Dedifferentiated amniotic fluid mesenchymal stem cell (primary cell): ENCODE data around the gene PYGM.

Source experiments
- DNase-seq: peaks from one replicate; pipeline ENCODE4 v3.0.0-alpha.2; 2016; ENCODE audit errors: extremely low spot score

The PYGM gene

DNA sequence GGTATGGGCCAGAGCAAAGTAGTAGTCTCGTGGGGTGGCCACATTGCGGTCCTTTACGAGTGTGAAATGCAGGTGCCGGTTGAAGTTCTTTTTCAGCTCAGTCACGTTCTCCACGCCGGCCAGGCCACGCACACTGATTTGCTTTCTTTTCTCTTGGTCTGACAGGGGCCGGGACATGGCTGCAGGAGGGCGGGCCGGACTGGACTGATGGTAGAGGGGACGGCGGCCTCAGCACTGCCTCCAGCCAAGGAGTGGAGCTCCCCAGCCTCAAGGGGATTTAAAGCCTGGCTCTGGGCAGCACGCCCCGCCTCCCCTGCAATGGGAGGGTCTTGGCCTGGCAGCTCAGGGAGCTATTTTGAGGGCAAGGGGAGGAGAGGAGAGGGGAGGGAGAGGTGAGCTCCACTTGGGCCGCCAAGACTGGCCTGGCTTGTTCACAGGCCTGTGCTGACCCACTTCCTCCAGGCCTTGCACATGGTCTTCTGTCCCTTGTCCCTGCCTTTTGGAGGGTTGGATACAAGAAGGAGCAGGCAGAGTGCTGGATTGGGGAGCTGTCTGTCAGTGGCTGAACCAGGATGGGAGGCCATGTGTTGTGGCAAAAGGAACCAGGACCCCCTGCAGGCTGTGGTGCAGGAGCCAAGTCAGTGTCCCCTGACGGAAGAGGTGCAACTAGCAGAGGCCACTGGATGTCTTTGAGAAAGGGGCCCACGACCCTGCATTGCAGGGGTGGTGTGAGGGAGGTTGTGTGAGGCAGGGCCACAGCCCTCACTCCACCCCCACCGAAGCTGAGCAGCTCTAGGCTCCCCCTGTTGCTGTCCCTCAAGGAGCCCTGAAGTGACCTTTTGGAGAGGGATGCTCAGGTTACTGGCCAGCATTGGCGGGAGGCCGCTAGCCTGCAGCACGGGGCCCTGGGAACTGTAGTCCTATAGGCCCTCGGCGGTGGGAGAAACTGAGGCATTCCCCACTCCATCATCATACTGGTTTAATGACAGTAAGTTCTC is at the start of gene PYGM:
PYGM (minus strand) TSS at position 253 of the 998 bp plus-strand sequence; CDS start at position 177, 76 bp downstream.
- no peak for DNase-seq

GRCh38 chr11:64805481-64805880 is 45.7 kb upstream of the PYGM start:
- DNase-seq, result no peak

DNA sequence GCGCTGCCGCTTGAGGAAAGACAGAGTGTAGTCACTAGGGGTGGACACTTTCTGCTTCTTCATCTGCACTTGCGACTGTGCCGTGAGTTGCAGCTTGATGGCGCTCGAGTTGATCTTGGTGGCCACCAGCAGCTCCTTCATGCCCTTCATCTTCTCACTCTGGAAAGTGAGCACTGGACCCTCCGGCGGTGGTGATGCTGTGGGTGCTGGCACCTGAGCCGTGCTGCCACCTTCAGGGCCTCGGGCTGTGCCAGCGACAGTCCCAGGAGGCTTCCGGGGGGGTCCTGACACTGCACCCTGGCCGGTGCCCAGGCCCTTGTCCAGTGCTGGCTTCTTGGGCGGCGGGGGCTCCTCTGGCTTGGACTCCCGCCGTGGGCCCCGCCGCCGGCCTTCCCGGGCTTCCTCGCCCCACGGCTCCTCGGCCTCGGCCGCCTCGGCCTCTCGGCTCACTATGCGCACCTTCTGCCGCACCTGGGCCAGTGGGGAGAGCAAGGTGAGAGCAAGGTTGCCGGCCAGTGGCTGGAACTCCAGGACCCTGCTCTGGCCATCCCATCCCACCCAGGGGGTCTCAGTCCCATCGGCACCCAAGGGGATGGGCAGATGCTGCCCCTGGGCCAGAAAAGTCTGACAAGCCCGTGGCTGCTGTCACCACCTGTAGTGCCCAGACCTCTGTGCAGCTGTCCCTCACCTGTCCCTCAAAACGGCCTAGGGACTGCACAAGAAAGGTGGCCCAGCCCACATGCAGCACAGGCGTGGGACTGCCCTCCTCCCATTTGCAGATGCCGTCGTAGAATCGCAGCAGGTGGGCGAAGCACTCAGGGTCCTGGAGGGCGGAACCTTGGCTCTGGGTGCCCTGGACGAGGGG is 44.8 kb upstream of the PYGM start:
- DNase-seq, result no peak

DNA sequence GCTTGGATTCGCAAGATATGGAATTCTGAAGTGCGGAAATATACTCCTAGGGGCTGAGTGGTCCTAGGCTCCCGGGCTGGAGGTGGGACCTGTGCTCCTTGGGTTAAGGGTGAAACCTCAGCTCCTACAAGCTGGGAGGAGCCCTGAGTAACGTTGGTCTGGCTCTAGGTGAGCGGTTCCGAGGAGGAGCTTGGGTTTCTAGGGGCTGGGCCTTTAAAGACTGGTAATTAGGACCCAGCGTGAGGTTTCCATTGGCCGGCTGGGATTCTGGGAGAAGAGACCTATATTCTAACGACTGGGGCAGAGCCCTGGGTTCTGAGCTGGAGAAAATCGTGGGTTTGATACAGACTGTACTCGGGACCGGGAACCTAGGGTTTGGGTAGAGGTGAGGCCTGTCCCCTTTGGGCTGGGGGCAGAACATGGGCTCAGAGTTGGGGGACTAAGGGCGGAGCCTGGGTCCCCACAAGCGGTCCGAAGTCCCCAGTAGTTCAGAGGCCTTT is 44.1 kb upstream of the PYGM start:
- DNase-seq, result no peak

DNA sequence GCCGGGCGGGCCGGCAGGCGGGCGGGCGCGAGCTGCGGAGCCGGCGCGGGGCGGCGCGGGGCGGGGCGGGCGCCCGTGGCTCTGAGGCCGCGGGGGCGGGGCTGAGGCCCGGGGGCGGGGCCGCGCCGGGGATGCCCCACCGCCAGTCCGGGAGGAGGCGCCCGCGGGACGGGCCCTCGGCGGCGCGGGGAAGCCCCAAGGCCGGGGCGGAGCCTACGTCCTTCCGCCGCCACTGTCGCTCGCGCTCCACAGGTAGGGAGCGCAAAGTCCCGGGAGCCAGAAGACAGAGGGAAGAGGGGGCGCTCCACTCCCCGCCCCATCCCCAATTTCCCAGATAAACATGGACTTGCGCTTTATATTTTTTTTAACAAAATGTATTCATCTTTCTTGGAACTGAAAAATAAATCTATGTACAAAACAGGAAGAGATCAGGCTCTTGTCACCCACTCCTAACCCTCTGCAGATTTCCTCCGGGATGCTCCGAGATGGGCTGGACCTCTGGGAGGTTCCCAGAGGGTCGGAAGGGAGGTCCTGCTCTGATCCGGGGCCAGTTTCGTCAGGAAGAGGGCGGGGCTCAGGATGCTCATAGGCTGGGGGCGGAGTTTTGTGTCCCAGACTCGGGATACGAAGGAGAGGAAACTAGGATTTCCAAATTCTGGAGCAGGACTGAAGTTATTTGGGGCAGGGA is 43.5 kb upstream of the PYGM start, which contains the start of gene MAP4K2:
MAP4K2 (minus strand) TSS at position 57 of the 688 bp plus-strand sequence. CDS start 65 bp downstream, outside the sequence.
- DNase-seq, result peak; percentile 83

GRCh38 chr11:64802370-64803157 is 42.8 kb upstream of the PYGM start:
- DNase-seq, result no peak

DNA sequence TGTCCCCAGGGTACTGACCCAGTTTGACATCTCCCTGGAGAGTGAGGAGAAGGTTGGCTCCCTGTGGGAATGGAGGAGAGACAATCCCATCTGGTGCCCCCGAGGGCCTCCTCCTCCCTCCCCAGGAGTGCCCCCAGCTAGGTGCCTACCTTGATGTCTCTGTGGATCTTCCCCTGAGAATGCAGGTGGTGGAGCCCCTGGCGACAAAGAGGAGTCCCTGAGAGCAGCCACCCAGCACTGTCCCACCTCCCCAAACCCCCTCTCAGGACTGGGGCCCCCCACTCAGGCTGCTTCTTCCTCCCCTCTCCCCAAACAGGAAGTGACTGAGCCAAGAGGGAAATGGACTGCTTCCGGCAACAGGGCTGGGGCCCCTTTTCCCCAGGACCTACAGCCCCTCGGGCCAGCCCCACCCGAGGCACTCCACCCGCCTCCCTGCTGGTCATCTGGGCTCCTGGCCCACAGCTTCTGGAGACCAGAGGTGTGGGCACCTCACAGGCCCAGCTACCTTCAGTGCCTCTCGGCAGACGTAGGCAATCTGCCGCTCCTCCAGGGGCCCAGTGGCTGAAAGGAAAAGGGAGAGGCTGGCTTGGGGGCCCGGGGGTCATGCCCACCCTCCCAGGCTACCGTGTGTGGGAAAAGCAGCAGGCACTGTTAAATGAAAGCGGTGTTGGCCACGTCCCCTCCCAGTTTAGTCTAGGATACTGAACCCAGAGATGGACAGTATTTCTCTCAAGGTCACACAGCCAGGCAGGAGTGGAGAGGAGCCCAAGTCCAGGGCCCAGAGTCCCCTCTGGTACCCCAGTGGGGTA is 42.0 kb upstream of the PYGM start:
- no peak for DNase-seq

GRCh38 chr11:64801158-64801464 is 41.3 kb upstream of the PYGM start:
- DNase-seq, result no peak

DNA sequence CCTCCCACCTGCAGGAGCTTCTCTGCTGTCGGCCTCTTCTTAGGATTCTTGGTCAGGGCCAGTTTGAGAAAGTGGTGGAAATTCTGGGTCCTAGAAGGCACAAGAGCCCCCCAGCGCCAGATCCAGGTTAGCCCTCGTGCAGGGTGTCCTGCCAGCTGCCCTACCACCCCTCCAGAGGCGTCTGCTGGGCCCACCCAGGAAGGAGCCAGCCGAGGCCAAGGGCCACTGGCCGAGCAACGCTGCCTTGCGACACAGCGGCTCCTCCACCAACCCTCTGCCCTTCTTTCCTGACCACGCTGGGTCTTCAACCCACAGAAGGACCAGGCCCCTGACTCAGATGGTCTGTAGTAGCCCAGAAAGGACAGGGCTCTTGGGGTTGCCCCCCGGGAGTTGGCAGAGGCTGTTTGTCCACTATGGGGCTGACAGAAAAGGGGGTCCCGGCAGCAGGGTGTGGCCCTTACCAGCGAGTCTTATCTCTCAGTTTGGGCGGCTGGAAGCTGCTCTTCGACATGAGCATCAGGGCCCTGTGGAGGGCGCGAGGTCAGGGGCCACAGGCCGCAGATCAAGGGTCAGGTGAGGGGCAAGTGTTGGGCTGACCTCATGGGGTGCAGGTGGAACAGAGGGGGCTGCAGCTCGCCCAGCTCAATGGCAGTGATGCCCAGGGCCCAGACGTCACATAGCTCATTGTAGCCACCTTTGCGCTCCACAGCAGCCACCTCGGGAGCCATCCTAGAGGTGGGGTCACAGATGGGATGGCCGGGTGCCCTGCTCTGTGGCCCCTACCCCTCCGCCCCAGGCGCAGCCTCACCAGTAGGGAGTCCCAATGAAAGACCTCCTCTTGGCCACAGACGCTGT is 40.8 kb upstream of the PYGM start:
- DNase-seq, result no peak

DNA sequence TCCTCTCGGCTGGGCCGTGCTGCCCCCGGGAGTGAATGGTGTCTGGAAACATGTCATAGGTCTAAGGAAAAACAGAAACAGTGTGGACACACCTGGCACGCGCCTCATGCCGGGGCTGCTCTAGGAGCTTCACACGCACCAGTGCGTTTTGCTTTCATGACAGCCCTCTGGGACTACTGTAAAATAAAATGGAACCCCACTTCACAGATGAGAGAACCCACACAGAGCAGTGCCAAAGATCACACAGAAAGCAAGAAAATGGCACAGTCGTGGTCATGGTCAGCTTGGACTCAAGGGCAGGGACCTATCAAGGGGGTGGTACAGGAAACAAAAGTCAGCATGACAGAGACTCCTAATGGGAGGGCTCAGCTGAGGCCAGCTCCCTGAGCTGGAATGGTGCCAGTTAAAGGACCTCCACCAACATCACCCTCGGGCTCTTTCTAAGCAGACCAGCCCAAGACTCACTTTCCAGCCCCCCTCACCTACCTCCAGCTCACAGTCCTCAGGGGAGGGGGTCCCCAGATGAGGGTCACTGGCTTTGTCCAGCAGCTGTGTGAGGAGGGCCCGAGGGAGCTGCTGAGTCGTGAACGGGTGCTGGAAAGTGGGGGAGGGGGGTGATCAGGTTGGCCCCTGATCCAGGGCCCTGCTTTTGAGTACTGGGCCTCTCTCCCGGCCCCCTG is 40.0 kb upstream of the PYGM start:
- DNase-seq, result no peak

- no peak for DNase-seq
Observed at GRCh38 chr11:64799256-64799622, 39.5 kb upstream of the PYGM start.

GRCh38 chr11:64796757-64797541 is 37.2 kb upstream of the PYGM start:
- no peak for DNase-seq

DNA sequence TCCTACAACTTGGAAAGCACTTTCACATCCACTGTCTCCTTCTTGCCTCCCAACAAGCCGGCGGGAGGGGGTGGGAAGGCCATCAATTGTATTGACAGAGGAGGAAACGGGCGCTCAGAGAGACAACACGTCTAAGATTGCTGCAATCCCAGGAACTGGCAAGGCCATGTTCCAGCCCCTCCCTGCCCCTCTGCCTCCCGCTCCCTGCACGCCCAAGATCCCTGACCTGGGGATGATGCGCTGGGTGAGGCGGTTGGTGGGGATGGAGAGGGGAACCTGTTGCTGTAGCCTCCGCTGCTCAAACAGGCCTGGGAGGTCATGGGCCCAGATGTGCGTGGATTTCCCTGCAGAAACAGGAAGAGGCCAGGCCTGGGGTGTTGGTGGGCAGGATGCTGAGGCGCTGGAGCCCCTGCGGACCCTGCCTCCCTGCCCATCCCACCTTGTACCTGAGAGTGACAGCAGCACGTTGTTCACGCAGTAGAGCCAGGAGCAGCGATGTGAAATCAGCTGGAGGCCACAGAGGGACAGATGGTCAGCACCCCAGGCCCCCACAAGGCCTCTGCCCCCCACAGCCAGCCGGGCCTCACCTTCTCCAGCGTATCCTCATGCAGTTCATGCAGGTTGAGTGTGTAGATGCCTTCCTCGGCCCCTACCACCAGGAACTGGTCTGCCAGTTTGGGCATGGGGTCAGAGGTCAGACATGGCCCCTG is 36.4 kb upstream of the PYGM start:
- DNase-seq, result no peak

GRCh38 chr11:64794526-64794925 is 34.8 kb upstream of the PYGM start:
- no peak for DNase-seq

GRCh38 chr11:64793271-64794160 is 33.7 kb upstream of the PYGM start:
- DNase-seq, result no peak

GRCh38 chr11:64792482-64792881 is 32.7 kb upstream of the PYGM start:
- DNase-seq, result no peak
